Progenitor cell of endocrine pancreas (in vitro differentiated cells): ENCODE results near the gene TPCN2. TPM values are rescaled to one million over a fixed set of nuclear protein-coding genes. Genes with fewer than 3 reads are reported as not detected.

Experiments
- DNase-seq: peaks from one replicate; pipeline ENCODE4 v3.0.0; 2021; ENCODE audit warnings: low spot score; ENCODE audit not compliant: unreplicated experiment
- H3K27ac Mint-ChIP-seq: 2 replicates; pipeline ENCODE4 v1.8.0; 2021; ENCODE audit warnings: mild to moderate bottlenecking, moderate library complexity, mixed read lengths
- H3K27me3 Mint-ChIP-seq: 2 replicates; pipeline ENCODE4 v1.8.0; 2021; ENCODE audit warnings: mixed read lengths
- H3K36me3 Mint-ChIP-seq: 2 replicates; pipeline ENCODE4 v1.8.0; 2022; ENCODE audit warnings: mixed read lengths; ENCODE audit not compliant: insufficient read depth
- H3K4me1 Mint-ChIP-seq: 2 replicates; pipeline ENCODE4 v1.8.0; 2021; ENCODE audit warnings: low read depth, mixed read lengths
- H3K4me3 Mint-ChIP-seq: 2 replicates; pipeline ENCODE4 v1.8.0; 2021; ENCODE audit warnings: low read depth, mild to moderate bottlenecking, moderate library complexity, mixed read lengths
- H3K9me3 Mint-ChIP-seq: 2 replicates; pipeline ENCODE4 v1.8.0; 2021; ENCODE audit warnings: low read depth, mixed read lengths
- total RNA-seq: library from RNA; stranded (reverse); gene quantifications from 2 replicates; pipeline ENCODE4 v1.2.1, GENCODE V29; 2021
- TF ChIP-seq, protein P1 (sequence below): fragments of 200-600 bp; sonication (generic); IDR thresholded peaks from one replicate; pipeline ENCODE4 v1.5.0; 2021; ENCODE audit warnings: antibody characterized with exemption, mild to moderate bottlenecking; ENCODE audit not compliant: unreplicated experiment

Gene TPCN2
- total RNA-seq, 1 donor from 2014 or later, result 19.7 TPM

DNA sequence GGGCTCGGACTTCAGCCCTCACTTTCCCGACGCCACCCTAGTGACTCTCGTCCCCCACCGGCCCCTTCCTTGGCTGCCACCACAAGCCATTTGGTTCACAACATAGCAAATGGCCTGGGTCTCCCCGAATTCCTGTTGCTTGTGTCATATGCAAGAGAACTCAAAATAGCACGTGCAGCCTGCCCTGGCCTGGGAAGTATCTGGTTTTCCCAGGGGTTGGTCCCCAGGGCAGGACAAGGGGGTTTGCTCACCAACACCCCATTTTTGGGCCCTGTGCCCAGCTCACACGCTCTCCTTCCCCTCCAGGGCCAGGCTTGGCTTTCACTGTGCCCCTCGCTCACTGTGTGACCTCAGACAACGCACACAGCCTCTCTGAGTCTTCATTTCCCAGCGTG, 12.8 kb upstream of the TPCN2 start:
- Mint-ChIP-seq H3K4me3 (no peak overlapping the region), H3K4me1 (no peaks in the 10 kb centered on the region), H3K27ac (no peak overlapping the region), H3K9me3 (no peaks in the 10 kb centered on the region), H3K27me3 (peaks cover 11% of the 10 kb centered on the region), H3K36me3 (no peaks in the 10 kb centered on the region)
- no peak for DNase-seq
- TF ChIP-seq, protein P1, sequence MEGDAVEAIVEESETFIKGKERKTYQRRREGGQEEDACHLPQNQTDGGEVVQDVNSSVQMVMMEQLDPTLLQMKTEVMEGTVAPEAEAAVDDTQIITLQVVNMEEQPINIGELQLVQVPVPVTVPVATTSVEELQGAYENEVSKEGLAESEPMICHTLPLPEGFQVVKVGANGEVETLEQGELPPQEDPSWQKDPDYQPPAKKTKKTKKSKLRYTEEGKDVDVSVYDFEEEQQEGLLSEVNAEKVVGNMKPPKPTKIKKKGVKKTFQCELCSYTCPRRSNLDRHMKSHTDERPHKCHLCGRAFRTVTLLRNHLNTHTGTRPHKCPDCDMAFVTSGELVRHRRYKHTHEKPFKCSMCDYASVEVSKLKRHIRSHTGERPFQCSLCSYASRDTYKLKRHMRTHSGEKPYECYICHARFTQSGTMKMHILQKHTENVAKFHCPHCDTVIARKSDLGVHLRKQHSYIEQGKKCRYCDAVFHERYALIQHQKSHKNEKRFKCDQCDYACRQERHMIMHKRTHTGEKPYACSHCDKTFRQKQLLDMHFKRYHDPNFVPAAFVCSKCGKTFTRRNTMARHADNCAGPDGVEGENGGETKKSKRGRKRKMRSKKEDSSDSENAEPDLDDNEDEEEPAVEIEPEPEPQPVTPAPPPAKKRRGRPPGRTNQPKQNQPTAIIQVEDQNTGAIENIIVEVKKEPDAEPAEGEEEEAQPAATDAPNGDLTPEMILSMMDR, result no peak

DNA sequence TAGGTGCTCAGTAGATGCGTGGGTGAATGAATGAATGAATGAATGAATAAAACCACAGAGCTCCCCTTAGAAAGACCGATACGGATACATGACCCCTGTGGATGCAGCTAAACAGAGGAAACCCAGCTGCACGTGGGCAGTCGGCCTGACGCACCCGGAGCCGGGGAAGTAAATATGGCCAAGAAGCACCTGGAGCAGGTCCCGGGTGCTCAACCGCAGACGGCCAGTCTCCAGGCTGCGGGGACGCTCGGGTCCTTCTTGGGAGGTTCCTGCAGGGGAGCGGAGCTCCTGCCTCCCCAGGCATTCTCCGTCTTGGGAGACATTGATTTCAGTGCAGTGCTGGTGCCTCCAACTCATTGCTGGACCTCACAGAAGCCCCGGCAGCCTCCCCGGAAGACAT, 11.7 kb upstream of the TPCN2 start:
- H3K4me1 Mint-ChIP-seq, result peaks cover 6% of the 10 kb centered on the region
- H3K9me3 Mint-ChIP-seq, result no peaks in the 10 kb centered on the region
- no peaks in the 10 kb centered on the region for H3K36me3 Mint-ChIP-seq
- H3K27me3 Mint-ChIP-seq, result peaks cover 9% of the 10 kb centered on the region
- no peak overlapping the region for H3K27ac Mint-ChIP-seq
- H3K4me3 Mint-ChIP-seq, result no peak overlapping the region
- TF ChIP-seq, protein P1, result no peak
- DNase-seq, result no peak

DNA sequence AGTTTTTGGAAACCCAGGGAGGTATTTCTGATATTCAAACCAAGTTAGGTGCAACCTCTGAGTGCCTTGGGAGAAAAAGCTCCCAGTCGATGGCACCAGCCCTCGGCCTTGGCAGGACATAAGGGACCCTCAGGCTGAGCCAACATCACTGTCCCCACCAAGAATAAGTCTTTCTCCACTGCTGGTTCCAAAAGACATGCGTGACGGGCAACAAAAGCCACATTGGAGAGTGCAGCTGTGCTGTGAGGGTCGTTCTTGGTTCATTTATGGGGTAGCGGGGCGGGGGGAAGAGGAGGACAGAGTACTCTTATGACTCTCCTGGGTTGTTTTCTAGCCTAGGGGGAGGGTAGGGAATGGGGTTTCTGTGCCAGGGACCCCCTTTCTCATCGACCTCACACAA, 11.2 kb upstream of the TPCN2 start:
- TF ChIP-seq, protein P1, result no peak
- H3K36me3 Mint-ChIP-seq, result no peaks in the 10 kb centered on the region
- H3K4me1 Mint-ChIP-seq, result peaks cover 6% of the 10 kb centered on the region
- H3K27ac Mint-ChIP-seq, result no peak overlapping the region
- no peak overlapping the region for H3K4me3 Mint-ChIP-seq
- H3K27me3 Mint-ChIP-seq, result peaks cover 9% of the 10 kb centered on the region
- no peaks in the 10 kb centered on the region for H3K9me3 Mint-ChIP-seq
- DNase-seq, result no peak

DNA sequence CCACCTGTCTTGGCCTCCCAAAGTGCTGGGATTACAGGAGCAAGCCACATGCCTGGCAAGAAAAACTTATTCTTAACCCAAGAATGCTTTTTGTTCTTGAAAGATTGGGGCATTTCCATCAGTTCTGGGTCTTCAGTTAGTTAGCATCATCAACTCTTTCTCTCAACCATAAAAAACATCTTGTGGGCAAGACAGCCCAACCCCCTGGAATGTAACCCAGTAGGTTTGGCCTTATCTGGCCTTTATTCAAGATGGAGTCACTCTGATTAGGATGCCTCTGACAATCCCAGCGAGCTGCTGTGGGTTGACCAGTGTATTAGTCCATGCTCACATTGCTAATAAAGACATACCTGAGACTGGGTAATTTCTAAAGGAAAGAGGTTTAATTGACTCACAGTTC, 9.2 kb upstream of the TPCN2 start:
- Mint-ChIP-seq H3K27ac (no peak overlapping the region), H3K27me3 (peaks cover 8% of the 10 kb centered on the region)
- TF ChIP-seq, protein P1, result no peak

DNA sequence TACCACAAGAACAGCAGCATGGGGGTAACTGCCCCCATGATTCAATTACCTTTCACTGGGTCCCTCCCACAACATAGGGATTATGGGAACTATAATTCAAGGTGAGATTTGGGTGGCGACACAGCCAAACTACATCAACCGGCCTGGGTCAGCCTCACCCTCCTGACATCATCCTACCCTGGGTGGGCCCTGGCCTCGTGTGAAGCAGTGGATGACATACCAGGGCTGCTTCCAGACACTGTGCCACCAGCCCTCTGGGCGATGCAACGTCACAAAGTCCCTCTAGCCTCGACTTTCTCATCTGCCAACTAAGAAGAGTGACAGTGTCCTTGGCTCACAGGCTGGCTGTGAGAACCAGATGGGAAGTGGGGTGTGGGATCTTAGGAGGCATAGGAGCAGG, 8.7 kb upstream of the TPCN2 start:
- H3K4me3 Mint-ChIP-seq, result no peak overlapping the region
- H3K9me3 Mint-ChIP-seq, result no peaks in the 10 kb centered on the region
- no peaks in the 10 kb centered on the region for H3K36me3 Mint-ChIP-seq
- H3K4me1 Mint-ChIP-seq, result peaks cover 6% of the 10 kb centered on the region
- no peak overlapping the region for H3K27ac Mint-ChIP-seq
- peaks cover 10% of the 10 kb centered on the region for H3K27me3 Mint-ChIP-seq
- DNase-seq, result no peak
- TF ChIP-seq, protein P1, result no peak

More for the DNA sequence above, 9.2 kb upstream of the TPCN2 start:
- Mint-ChIP-seq H3K4me1 (peaks cover 6% of the 10 kb centered on the region), H3K9me3 (no peaks in the 10 kb centered on the region), H3K36me3 (no peaks in the 10 kb centered on the region), H3K4me3 (no peak overlapping the region)
- DNase-seq, result no peak
